ENCODE measurements around the gene SMCR8.
A peak's percentile ranks its signal among the peaks of the same experiment; 100 is the strongest.
"Not testable (repeated sequence)": the region's sequence is repeated elsewhere in the genome, so short reads cannot be mapped to it uniquely, and the experiment has no call there.

SMCR8 gene

DNA sequence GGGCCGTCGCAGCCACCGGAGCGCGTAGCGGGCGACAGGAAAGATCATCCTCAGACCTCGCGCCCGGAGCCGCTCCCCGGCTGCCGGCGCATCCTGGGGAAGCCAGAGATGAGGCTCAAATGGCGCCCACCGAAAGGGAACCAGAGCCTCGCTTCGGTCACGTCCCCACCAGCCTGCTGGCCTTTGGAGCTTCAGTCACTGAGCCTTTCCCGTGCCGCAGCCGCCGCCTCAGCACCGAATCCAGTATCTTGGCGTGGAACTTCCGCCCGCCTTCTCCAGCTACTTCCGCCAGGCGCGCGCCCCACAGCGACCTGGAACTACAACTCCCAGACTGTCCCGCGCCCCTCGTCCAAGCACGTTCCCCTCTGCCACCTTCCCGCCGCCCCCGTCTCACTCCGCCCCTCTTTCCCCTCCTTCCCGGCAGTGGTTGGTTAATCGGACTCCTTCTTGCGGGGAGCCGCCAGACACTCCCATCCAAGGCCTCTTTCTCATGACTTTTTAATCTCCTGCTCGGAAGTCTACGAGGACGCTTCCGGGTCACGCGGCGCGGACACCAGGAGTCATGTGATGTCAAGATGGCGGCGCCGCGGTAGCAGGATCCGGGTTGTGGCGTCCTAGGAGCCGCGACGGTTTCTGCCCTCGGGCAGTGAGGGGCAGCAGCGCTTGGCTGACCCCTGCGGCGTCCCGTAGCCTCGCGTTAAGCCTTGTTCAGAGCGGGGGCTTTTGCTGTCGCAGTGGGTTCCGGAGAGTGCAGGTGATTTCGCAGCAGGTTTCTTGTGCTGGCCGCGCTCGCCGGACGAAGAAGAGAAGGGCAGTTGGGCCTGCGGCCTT is at the start of gene SMCR8, which contains the start of gene TOP3A:
TSS of gene SMCR8 (plus strand) at position 563 of the 831 bp plus-strand sequence. CDS start 497 bp downstream, outside the sequence.
TSS of gene TOP3A (minus strand) at position 264 of the 831 bp plus-strand sequence. CDS start at position 48, 216 bp downstream.
- in situ Hi-C loops (cut with HindIII; ENCODE audit: low pct_unique_long_range_greater_than_20kb, low sequenced_read_pairs) = no loop called here
- TF ChIP-seq JUND (IDR thresholded peaks at IDR 0.05; ENCODE audit: low read depth) = no peak
- DNase-seq (ENCODE audit: low read depth in 1 of 2, low spot score in 1 of 2) = peak; percentile 92 to 99

DNA sequence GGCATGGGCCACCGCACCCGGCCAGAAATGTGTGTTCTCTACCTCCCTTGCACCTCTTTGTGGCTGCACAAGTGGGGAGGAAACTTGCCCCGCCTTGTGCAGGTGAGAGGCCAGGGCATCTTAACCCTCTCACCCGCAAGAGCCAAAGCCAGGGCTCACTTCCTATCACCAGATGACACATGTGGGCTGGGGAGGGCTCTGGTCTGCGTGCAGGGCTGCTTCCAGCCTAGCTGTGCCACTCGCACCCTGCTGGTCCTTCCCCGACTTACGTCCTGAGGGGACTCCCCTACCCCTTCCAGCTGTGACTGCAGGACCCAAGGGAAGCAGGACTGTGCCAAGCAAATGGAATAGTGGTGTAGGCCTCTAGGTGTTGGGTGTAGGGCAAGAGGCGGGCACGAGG is 47.7 kb upstream of the SMCR8 start:
- no peak for DNase-seq (ENCODE audit: low read depth in 1 of 2, low spot score in 1 of 2)
- in situ Hi-C loops (cut with HindIII; ENCODE audit: low pct_unique_long_range_greater_than_20kb, low sequenced_read_pairs) = no loop called here
- TF ChIP-seq JUND (IDR thresholded peaks at IDR 0.05; ENCODE audit: low read depth) = no peak

DNA sequence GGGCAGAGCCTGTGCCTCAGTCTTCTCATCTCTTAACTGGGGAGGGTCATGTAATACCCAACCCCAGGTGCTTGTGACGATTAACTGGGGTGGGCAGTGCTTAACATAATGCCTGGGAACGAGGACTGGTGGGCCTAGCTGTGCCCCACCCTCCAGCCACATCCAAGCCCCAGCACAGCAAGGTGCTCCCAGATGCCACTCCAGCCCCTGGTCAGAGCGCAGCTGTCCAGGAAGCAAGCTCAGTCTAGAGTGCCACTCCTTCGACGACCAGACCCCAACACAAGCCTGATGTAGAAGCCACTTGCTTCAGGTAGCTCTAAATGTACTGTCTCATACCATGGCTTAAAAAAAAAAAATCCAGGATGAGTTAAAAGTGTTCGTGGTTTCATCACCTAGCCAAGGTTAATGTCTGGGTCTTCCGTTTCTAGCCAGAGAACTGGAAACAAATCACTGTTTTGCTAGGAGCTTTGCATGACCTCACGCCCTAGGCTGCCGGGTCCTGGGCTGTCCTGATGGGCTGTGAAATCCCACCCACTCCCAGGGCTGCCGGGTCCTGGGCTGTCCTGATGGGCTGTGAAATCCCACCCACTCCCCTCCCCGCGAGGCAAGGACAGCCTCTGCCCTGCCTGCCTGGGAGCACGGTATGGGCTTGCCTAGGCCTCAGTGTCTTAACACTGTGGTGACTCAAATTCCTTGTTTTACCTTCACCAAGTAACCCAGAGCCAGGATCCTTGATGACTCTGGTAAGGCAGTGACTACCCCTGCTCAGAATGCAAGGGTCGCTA is 47.0 kb upstream of the SMCR8 start:
- no peak for TF ChIP-seq JUND (IDR thresholded peaks at IDR 0.05; ENCODE audit: low read depth)
- no peak for DNase-seq (ENCODE audit: low read depth in 1 of 2, low spot score in 1 of 2)
- in situ Hi-C loops (cut with HindIII; ENCODE audit: low pct_unique_long_range_greater_than_20kb, low sequenced_read_pairs) = no loop called here

DNA sequence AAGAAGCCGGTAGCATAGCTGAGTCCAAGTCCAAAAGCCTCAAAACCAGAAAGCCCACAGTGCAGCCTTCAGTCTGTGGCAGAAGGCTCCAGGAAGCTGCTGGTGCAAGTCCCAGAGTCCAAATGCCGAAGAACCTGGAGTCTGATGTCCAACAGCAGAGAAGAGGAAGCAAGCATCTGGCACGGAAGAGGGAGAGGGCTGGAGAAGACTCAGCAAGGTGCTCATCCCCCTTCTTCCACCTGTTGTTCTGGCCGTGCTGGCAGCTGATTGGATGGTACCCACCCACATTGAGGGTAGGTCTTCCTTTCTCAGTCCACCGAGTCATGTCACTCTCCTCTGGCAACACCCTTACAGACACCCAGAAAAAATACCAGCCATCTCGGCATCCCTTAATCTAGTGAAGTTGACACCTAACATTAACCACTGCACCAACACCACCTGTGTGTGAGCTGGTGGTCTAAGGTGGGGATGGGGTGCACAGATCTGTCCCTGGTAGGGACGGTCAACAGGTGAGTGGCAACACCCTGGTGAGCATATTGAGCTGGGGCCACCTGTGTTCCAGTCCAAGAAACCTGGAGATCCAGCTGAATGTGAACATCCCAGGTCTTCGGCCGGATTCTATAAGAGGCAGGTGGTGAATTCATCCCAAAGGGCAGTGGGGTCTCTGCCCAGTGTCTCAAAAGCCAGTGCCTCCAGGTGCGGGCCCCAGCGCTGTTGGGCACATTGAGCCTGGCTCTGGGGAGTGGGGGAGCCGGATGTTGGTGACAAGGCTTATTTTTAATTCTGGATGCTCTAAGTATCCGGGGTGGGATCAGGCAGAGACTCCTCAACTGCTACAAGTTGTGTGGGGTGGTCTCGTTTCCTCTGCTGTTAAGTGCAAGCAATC is 44.8 kb upstream of the SMCR8 start:
- in situ Hi-C loops (cut with HindIII; ENCODE audit: low pct_unique_long_range_greater_than_20kb, low sequenced_read_pairs) = no loop called here
- TF ChIP-seq JUND (IDR thresholded peaks at IDR 0.05; ENCODE audit: low read depth) = no peak
- no peak for DNase-seq (ENCODE audit: low read depth in 1 of 2, low spot score in 1 of 2)

DNA sequence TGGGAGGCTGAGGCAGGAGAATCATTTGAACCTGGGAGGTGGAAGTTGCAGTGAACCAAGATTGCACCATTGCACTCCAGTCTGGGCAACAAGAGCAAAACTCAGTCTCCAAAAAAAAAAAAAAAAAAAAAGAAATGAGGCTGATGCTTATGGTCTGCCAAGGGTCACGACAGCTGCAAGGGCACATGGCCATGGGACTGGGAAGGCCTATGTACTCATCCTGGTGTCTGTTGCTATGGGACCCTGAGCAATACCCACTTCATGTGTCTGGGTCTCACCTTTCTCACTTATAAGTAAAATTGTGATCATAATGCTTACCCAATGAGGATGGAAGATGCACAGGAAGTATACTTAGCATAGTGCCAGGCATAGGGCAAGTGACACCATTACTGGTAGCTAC is 38.0 kb upstream of the SMCR8 start:
- DNase-seq (ENCODE audit: low read depth in 1 of 2, low spot score in 1 of 2) = no peak
- no peak for TF ChIP-seq JUND (IDR thresholded peaks at IDR 0.05; ENCODE audit: low read depth)
- in situ Hi-C loops (cut with HindIII; ENCODE audit: low pct_unique_long_range_greater_than_20kb, low sequenced_read_pairs) = no loop called here

DNA sequence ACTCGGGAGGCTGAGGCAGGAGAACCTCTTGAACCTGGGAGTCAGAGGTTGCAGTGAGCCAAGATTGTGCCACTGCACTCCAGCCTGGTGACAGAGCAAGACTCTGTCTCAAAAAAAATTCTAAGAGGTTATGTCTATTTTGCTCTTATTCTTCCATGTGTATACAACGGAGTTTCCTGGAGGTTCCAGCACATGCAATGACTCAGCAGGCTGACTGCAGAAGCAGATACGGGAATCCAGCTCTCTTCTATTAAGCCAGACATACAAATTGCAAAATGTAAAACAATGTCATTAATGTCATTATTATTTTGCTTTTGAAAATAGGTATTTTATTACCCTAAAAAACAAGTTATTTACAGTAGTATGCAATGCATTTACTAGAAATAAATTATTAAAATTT is 36.2 kb upstream of the SMCR8 start:
- no peak for TF ChIP-seq JUND (IDR thresholded peaks at IDR 0.05; ENCODE audit: low read depth)
- DNase-seq (ENCODE audit: low read depth in 1 of 2, low spot score in 1 of 2) = no peak
- in situ Hi-C loops (cut with HindIII; ENCODE audit: low pct_unique_long_range_greater_than_20kb, low sequenced_read_pairs) = no loop called here

GRCh38 chr17:18280249-18280648 is 34.8 kb upstream of the SMCR8 start:
- no peak for DNase-seq (ENCODE audit: low read depth in 1 of 2, low spot score in 1 of 2)
- in situ Hi-C loops (cut with HindIII; ENCODE audit: low pct_unique_long_range_greater_than_20kb, low sequenced_read_pairs) = no loop called here
- no peak for TF ChIP-seq JUND (IDR thresholded peaks at IDR 0.05; ENCODE audit: low read depth)

DNA sequence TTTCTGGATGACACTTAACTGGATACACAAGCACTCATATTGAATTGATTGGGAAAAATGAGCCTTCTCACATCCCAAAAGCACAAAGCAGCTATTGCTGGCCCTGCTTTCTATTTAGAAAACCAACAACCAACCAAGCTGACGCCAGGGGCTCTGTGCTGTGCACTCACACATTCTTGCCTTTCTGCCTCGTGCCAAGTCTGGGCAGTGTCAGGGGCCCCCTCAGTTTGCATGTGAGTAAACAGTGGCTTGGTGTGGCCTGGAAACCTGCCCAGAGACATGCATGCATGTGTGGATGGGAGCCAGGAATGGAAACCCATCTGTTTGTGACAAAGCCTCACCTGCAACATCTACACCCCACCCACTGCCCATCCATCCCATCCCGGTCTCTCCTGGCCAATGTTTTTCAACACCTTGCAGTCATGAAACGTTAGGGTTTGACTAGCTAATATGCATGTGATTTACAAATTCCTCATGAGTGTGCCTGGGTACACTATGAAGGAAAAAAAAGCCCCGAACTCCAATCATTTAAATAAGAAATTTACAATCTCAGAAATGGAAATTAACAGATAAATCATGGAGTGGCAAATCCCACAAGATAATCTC is 34.2 kb upstream of the SMCR8 start:
- in situ Hi-C loops (cut with HindIII; ENCODE audit: low pct_unique_long_range_greater_than_20kb, low sequenced_read_pairs) = no loop called here
- TF ChIP-seq JUND (IDR thresholded peaks at IDR 0.05; ENCODE audit: low read depth) = no peak

GRCh38 chr17:18281788-18282187 is 33.3 kb upstream of the SMCR8 start:
- DNase-seq (ENCODE audit: low read depth in 1 of 2, low spot score in 1 of 2) = no peak
- TF ChIP-seq JUND (IDR thresholded peaks at IDR 0.05; ENCODE audit: low read depth) = no peak
- in situ Hi-C loops (cut with HindIII; ENCODE audit: low pct_unique_long_range_greater_than_20kb, low sequenced_read_pairs) = no loop called here

More for the DNA sequence above, 34.2 kb upstream of the SMCR8 start:
- DNase-seq (ENCODE audit: low read depth in 1 of 2, low spot score in 1 of 2) = no peak

DNA sequence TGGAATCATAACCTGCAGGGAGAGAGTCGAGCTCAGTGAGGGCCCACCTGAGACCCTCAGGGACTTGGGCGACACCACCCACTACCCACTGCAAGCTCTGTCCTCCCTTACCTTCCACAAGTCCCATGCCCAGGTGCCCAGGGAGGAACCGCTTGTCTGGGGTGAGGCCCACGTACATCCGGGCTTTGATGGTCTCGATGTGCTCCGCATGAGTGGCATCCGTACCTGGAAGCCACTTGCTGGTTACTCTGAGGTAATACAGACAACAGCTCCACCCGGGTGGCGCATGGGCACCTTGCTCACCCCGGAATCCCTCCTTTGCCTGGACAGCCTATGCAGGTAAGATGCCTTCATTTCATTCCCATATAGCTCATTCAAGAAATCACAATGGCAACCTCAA is 29.8 kb upstream of the SMCR8 start:
- in situ Hi-C loops (cut with HindIII; ENCODE audit: low pct_unique_long_range_greater_than_20kb, low sequenced_read_pairs) = no loop called here
- DNase-seq (ENCODE audit: low read depth in 1 of 2, low spot score in 1 of 2) = no peak
- no peak for TF ChIP-seq JUND (IDR thresholded peaks at IDR 0.05; ENCODE audit: low read depth)

DNA sequence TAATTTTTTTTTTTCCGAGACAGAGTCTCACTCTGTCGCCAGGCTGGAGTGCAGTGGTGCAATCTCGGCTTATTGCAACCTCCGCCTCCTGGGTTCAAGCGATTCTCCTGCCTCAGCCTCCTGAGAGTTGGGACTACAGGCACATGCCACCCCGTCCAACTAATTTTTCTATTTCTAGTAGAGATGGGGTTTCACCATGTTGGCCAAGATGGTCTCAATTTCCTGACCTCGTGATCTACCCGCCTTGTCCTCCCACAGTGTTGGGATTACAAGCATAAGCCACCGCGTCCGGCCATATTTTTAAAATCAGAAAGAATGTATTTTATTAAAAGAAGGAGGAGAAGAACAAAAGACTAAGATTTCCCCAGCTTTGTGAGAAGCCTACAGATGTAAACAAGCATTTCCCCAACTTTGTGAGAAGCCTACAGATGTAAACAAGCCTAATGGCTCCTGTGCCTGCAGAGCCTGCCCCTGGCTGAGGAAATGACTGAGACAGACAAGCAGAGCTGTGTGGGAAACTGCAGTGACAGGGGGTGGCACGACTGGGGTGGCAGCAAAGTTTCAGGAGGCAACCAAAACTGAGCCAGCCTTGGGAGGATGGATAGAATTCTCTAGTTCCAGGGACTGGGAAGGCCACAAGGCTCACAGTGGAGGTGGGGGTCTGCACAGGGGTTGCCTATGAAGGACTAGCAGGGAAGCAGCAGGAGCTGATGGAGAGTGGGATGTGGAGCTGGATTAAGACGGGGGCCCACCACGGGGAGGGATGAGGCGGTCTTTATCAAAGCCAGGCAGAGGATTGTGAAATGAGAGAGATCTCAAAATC is 23.2 kb upstream of the SMCR8 start:
- in situ Hi-C loops (cut with HindIII; ENCODE audit: low pct_unique_long_range_greater_than_20kb, low sequenced_read_pairs) = no loop called here
- no peak for TF ChIP-seq JUND (IDR thresholded peaks at IDR 0.05; ENCODE audit: low read depth)
- no peak for DNase-seq (ENCODE audit: low read depth in 1 of 2, low spot score in 1 of 2)

GRCh38 chr17:18298061-18298460 is 17.0 kb upstream of the SMCR8 start:
- DNase-seq (ENCODE audit: low read depth in 1 of 2, low spot score in 1 of 2); in situ Hi-C loops (cut with HindIII; ENCODE audit: low pct_unique_long_range_greater_than_20kb, low sequenced_read_pairs): not testable (repeated sequence)

All from T47D (cell line).